ENCODE results near the gene PITPNM2. TPM values are rescaled to one million over a fixed set of nuclear protein-coding genes. Genes with fewer than 3 reads are reported as not detected.

PITPNM2 gene
- total and polyA plus RNA-seq, 9 of the 15 experiments (the other 6 are each of a cell fraction or from before 2014, with no cell fraction given), result 0.03 to 10.8 (median 2.9) TPM

GRCh38 chr12:123165537-123165936 is 14.6 kb upstream of the PITPNM2 start (continued):
- no peak for TF ChIP-seq ZBTB49 (CRISPR knock-in tag; IDR thresholded peaks at IDR 0.05; ENCODE audit: borderline replicate concordance)
- no peak for TF ChIP-seq CREB3 (tag; conservative IDR thresholded peaks at IDR 0.05; ENCODE audit: low read depth)
- TF ChIP-seq KDM4B (IDR thresholded peaks at IDR 0.05; ENCODE audit: borderline replicate concordance in 2 of 2, low read depth in 1 of 2), result no peak
- TF ChIP-seq MAFK (IDR thresholded peaks at IDR 0.05; ENCODE audit: low read length), result no peak
- no peak for TF ChIP-seq ARID3A (IDR thresholded peaks at IDR 0.05; ENCODE audit: borderline replicate concordance, low read depth, low read length)
- TF ChIP-seq NFRKB (IDR thresholded peaks at IDR 0.05; ENCODE audit: low read depth), result no peak

Data from K562 (cell line).